Endometrium (tissue), 2 donors: ENCODE data around the gene DUS3L.
A peak's percentile ranks its signal among the peaks of the same experiment; 100 is the strongest.

ENCODE experiments used
- FAIRE-seq: peaks from 2 replicates; lab custom pipeline; 2012; peaks lifted over from hg19 to GRCh38; lab: Jason Lieb, UNC
- donor health status: control.
- donor health status: control.

DUS3L gene

GRCh38 chr19:5790559-5791520 is at the start of gene DUS3L:
TSS of gene DUS3L (minus strand) at chr19:5791163. CDS start at chr19:5791141, 22 bp downstream.
- FAIRE-seq, result peak; percentile 93

- no peak for FAIRE-seq
Observed at GRCh38 chr19:5839065-5840017, 48.4 kb upstream of the DUS3L start, which contains the start of gene FUT6. TSS of gene FUT6 (minus strand) at chr19:5839702. CDS start at chr19:5832567, 7,135 bp downstream.

- FAIRE-seq, result no peak
Observed at GRCh38 chr19:5838353-5839064, 47.5 kb upstream of the DUS3L start.

GRCh38 chr19:5837761-5838352 is 46.9 kb upstream of the DUS3L start:
- FAIRE-seq, result no peak

GRCh38 chr19:5832527-5833216 is 41.7 kb upstream of the DUS3L start:
- no peak for FAIRE-seq

- no peak for FAIRE-seq
Observed at GRCh38 chr19:5832061-5832460, 41.1 kb upstream of the DUS3L start.

- FAIRE-seq, result no peak
Observed at GRCh38 chr19:5831159-5831558, 40.2 kb upstream of the DUS3L start.

- FAIRE-seq, result no peak
Observed at GRCh38 chr19:5829567-5830310, 38.8 kb upstream of the DUS3L start.

- FAIRE-seq, result no peak
Observed at GRCh38 chr19:5828661-5829566, 38.0 kb upstream of the DUS3L start.

- FAIRE-seq, result no peak
Observed at GRCh38 chr19:5827891-5828660, 37.1 kb upstream of the DUS3L start.

- FAIRE-seq, result no peak
Observed at GRCh38 chr19:5827342-5827890, 36.5 kb upstream of the DUS3L start.

GRCh38 chr19:5826531-5827341 is 35.8 kb upstream of the DUS3L start:
- FAIRE-seq, result no peak

- FAIRE-seq, result no peak
Observed at GRCh38 chr19:5825178-5825577, 34.2 kb upstream of the DUS3L start.

- no peak for FAIRE-seq
Observed at GRCh38 chr19:5824751-5825150, 33.8 kb upstream of the DUS3L start.

- no peak for FAIRE-seq
Observed at GRCh38 chr19:5823579-5824281, 32.8 kb upstream of the DUS3L start.

- FAIRE-seq, result no peak
Observed at GRCh38 chr19:5822181-5822844, 31.4 kb upstream of the DUS3L start.
